CD4-positive, alpha-beta T cell treated with Interleukin-12 subunit alpha and Interleukin-12 subunit beta, for 1 hour (primary cell): ENCODE measurements around the gene CYP4F12.

Experiments
- DNase-seq: peaks from one replicate; pipeline ENCODE4 v3.0.0-alpha.2; 2020

CYP4F12 gene

GRCh38 chr19:15715642-15716041 is 42.8 kb downstream of the CYP4F12 start:
- DNase-seq: no peak

- no peak for DNase-seq
Observed at GRCh38 chr19:15717809-15718208, 44.9 kb downstream of the CYP4F12 start.

- no peak for DNase-seq
Observed at GRCh38 chr19:15721268-15721667, 48.4 kb downstream of the CYP4F12 start.

- no peak for DNase-seq
Observed at GRCh38 chr19:15722956-15723355, 50.1 kb downstream of the CYP4F12 start.

- no peak for DNase-seq
Observed at GRCh38 chr19:15727724-15728123, 54.8 kb downstream of the CYP4F12 start, which contains the start of gene OR10H2. Gene OR10H2 (plus strand): TSS chr19:15728024. CDS start chr19:15728044, 20 bp downstream.

- DNase-seq: no peak
Observed at GRCh38 chr19:15730538-15730937, 57.7 kb downstream of the CYP4F12 start.

- no peak for DNase-seq
Observed at GRCh38 chr19:15732388-15732787, 59.5 kb downstream of the CYP4F12 start.

GRCh38 chr19:15733895-15734294 is 61.0 kb downstream of the CYP4F12 start:
- no peak for DNase-seq

GRCh38 chr19:15737722-15738121 is 64.8 kb downstream of the CYP4F12 start, which contains the start of gene OR10H3:
Gene OR10H3 (plus strand): TSS chr19:15737985. CDS start chr19:15741393, 3,408 bp downstream.
- DNase-seq: no peak

- no peak for DNase-seq
Observed at GRCh38 chr19:15740785-15741184, 67.9 kb downstream of the CYP4F12 start.
